HL-60 (cell line): ENCODE data around the gene BRSK2.

Source experiments
- CTCF ChIP-seq: IDR thresholded peaks from one replicate; pipeline ENCODE4 v1.5.1; 2011; ENCODE audit warnings: low read length, control low read depth, inconsistent platforms; ENCODE audit not compliant: insufficient read depth
- GABPA ChIP-seq: IDR thresholded peaks from 2 replicates; pipeline ENCODE4 v1.6.1; 2012; ENCODE audit warnings: low read depth
- POLR2AphosphoS5 ChIP-seq: IDR thresholded peaks from 2 replicates; pipeline ENCODE4 v1.6.1; 2012; ENCODE audit warnings: low read depth
- REST ChIP-seq: IDR thresholded peaks from 2 replicates; pipeline ENCODE4 v1.6.1; 2012; ENCODE audit warnings: low read depth; ENCODE audit not compliant: insufficient replicate concordance

GRCh38 chr11:1425006-1425405, 35.3 kb downstream of the BRSK2 start:
- TF ChIP-seq POLR2AphosphoS5: no peak
- TF ChIP-seq CTCF: no peak
- TF ChIP-seq GABPA: no peak
- TF ChIP-seq REST: no peak
